ENCODE results near the gene UBE2H. TPM values are rescaled to one million over a fixed set of nuclear protein-coding genes. Genes with fewer than 3 reads are reported as not detected.

UBE2H gene
- polyA plus RNA-seq, 1 of the 3 experiments (the other 2 are of a cell fraction): 129 TPM

DNA sequence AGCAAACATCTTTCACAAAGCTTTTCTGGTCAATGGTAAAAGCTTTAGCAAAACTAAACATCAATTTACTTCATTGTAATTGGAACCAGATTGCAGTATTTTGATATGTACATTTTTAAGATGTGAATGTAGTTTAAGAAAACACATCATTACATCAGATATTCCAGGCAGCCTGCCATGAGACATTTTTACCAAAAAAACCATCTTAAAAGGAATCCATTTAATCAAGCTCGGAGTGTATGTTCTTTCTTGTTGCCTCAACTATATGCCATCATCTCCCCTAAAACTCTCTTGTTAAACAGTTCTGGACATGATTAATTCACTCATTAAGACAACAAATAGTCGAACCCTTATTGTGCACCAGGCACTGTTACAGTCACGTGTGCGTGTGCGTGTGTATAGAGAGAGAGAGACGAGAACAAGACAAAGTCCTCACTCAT is 97.5 kb downstream of the UBE2H start:
- Histone ChIP-seq H3F3A (replicated peaks; ENCODE audit: insufficient read depth) (peaks cover 63% of the 10 kb centered on the region), H3K4me3 (ENCODE audit: low read depth in 2 of 2, low read length in 1 of 2) (no peak overlapping the region), H3K79me2 (ENCODE audit: insufficient read depth) (peaks cover 71% of the 10 kb centered on the region), H4K20me1 (ENCODE audit: insufficient read depth) (no peaks in the 10 kb centered on the region), H3K36me3 (replicated peaks in 1 of 2; ENCODE audit: control insufficient read depth in 1 of 2, insufficient read depth in 2 of 2, low read length in 1 of 2) (peaks cover 12 to 29% of the 10 kb centered on the region in 2 experiments), H3K27ac (ENCODE audit: low read depth in 2 of 2, low read length in 1 of 2) (peak overlapping the region; percentile 98 to 99), H3K4me2 (peak overlapping the region; percentile 62), H3K9me3 (no peaks in the 10 kb centered on the region), H3K9ac (peak overlapping the region; percentile 64), H3K4me1 (ENCODE audit: control insufficient read depth in 1 of 2, insufficient read depth in 2 of 2, low read depth in 1 of 2, low read length in 1 of 2) (peaks cover 66 to 78% of the 10 kb centered on the region in 2 experiments), H3K27me3 (ENCODE audit: insufficient read depth) (no peaks in the 10 kb centered on the region), H2AFZ (ENCODE audit: low read depth) (no peak overlapping the region), H3K9me2 (no peaks in the 10 kb centered on the region)
- 20% methylated on average over 6 of the region's 6 CpGs for WGBS (ENCODE audit: low lambda C conversion rate)
- DNase-seq: no peak
- ChIA-PET POLR2A (interaction anchor here (1.1 kb wide), 1 partner anchor 30 kb away, joined by 3 read pairs; no protein-coding TSS in a partner anchor), CTCF (interaction anchor here (1.0 to 3.3 kb wide), 3 partner anchors 20 to 97 kb away, joined by 3 to 17 read pairs (median 4); no protein-coding TSS in a partner anchor)
- peak; percentile 71 to 100 for TF ChIP-seq EP300 (IDR thresholded peaks at IDR 0.05; ENCODE audit: borderline replicate concordance in 1 of 2, low read depth in 1 of 2, low read length in 1 of 2)
- TF ChIP-seq, protein P1, sequence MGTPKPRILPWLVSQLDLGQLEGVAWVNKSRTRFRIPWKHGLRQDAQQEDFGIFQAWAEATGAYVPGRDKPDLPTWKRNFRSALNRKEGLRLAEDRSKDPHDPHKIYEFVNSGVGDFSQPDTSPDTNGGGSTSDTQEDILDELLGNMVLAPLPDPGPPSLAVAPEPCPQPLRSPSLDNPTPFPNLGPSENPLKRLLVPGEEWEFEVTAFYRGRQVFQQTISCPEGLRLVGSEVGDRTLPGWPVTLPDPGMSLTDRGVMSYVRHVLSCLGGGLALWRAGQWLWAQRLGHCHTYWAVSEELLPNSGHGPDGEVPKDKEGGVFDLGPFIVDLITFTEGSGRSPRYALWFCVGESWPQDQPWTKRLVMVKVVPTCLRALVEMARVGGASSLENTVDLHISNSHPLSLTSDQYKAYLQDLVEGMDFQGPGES (IDR thresholded peaks at IDR 0.05; ENCODE audit: low read depth, low read length): no peak
- TF ChIP-seq, protein P2, sequence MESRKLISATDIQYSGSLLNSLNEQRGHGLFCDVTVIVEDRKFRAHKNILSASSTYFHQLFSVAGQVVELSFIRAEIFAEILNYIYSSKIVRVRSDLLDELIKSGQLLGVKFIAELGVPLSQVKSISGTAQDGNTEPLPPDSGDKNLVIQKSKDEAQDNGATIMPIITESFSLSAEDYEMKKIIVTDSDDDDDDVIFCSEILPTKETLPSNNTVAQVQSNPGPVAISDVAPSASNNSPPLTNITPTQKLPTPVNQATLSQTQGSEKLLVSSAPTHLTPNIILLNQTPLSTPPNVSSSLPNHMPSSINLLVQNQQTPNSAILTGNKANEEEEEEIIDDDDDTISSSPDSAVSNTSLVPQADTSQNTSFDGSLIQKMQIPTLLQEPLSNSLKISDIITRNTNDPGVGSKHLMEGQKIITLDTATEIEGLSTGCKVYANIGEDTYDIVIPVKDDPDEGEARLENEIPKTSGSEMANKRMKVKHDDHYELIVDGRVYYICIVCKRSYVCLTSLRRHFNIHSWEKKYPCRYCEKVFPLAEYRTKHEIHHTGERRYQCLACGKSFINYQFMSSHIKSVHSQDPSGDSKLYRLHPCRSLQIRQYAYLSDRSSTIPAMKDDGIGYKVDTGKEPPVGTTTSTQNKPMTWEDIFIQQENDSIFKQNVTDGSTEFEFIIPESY (IDR thresholded peaks at IDR 0.05; ENCODE audit: borderline replicate concordance, low read depth): peak; percentile 84
- TF ChIP-seq, protein P3, sequence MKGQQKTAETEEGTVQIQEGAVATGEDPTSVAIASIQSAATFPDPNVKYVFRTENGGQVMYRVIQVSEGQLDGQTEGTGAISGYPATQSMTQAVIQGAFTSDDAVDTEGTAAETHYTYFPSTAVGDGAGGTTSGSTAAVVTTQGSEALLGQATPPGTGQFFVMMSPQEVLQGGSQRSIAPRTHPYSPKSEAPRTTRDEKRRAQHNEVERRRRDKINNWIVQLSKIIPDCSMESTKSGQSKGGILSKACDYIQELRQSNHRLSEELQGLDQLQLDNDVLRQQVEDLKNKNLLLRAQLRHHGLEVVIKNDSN (IDR thresholded peaks at IDR 0.05; ENCODE audit: borderline replicate concordance, low read depth): peak; percentile 86
- peak; percentile 88 for TF ChIP-seq POLR2AphosphoS5 (IDR thresholded peaks at IDR 0.05; ENCODE audit: low read depth, low read length)
- TF ChIP-seq RFX5 (IDR thresholded peaks at IDR 0.05; ENCODE audit: low read length): no peak
- TF ChIP-seq NFIC (IDR thresholded peaks at IDR 0.05; ENCODE audit: borderline replicate concordance): peak; percentile 98
- peak; percentile 100 for TF ChIP-seq TCF12 (IDR thresholded peaks at IDR 0.05)
- TF ChIP-seq RAD21 (IDR thresholded peaks at IDR 0.05; ENCODE audit: low read length): no peak
- no peak for TF ChIP-seq NRF1 (IDR thresholded peaks at IDR 0.05; ENCODE audit: low read depth, low read length)
- TF ChIP-seq, protein P4, sequence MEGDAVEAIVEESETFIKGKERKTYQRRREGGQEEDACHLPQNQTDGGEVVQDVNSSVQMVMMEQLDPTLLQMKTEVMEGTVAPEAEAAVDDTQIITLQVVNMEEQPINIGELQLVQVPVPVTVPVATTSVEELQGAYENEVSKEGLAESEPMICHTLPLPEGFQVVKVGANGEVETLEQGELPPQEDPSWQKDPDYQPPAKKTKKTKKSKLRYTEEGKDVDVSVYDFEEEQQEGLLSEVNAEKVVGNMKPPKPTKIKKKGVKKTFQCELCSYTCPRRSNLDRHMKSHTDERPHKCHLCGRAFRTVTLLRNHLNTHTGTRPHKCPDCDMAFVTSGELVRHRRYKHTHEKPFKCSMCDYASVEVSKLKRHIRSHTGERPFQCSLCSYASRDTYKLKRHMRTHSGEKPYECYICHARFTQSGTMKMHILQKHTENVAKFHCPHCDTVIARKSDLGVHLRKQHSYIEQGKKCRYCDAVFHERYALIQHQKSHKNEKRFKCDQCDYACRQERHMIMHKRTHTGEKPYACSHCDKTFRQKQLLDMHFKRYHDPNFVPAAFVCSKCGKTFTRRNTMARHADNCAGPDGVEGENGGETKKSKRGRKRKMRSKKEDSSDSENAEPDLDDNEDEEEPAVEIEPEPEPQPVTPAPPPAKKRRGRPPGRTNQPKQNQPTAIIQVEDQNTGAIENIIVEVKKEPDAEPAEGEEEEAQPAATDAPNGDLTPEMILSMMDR (IDR thresholded peaks at IDR 0.05): no peak
- TF ChIP-seq, protein P5, sequence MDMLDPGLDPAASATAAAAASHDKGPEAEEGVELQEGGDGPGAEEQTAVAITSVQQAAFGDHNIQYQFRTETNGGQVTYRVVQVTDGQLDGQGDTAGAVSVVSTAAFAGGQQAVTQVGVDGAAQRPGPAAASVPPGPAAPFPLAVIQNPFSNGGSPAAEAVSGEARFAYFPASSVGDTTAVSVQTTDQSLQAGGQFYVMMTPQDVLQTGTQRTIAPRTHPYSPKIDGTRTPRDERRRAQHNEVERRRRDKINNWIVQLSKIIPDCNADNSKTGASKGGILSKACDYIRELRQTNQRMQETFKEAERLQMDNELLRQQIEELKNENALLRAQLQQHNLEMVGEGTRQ (IDR thresholded peaks at IDR 0.05; ENCODE audit: borderline replicate concordance, low read depth, low read length): no peak
- no peak for TF ChIP-seq SMC3 (IDR thresholded peaks at IDR 0.05; ENCODE audit: low read depth, low read length)
- no peak for TF ChIP-seq SIN3A (IDR thresholded peaks at IDR 0.05; ENCODE audit: borderline replicate concordance, low read depth, low read length)
- peak; percentile 92; the same call in 1 of the 2 replicates for TF ChIP-seq MEF2A (IDR thresholded peaks at IDR 0.05; ENCODE audit: borderline replicate concordance, low read depth)
- no peak for TF ChIP-seq GATA2 (CRISPR knock-in tag; IDR thresholded peaks at IDR 0.05)
- TF ChIP-seq, protein P6, sequence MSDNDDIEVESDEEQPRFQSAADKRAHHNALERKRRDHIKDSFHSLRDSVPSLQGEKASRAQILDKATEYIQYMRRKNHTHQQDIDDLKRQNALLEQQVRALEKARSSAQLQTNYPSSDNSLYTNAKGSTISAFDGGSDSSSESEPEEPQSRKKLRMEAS (IDR thresholded peaks at IDR 0.05; ENCODE audit: low read depth): peak; percentile 82
- no peak; the same call in 1 of the 2 replicates for TF ChIP-seq GABPA (IDR thresholded peaks at IDR 0.05; ENCODE audit: low read depth)
- peak; percentile 81; the same call in 1 of the 2 replicates for TF ChIP-seq YY1 (IDR thresholded peaks at IDR 0.05; ENCODE audit: low read depth)
- TF ChIP-seq EZH2phosphoT487 (IDR thresholded peaks at IDR 0.05; ENCODE audit: borderline replicate concordance, low read depth): no peak
- peak; percentile 96 for TF ChIP-seq FOSL2 (IDR thresholded peaks at IDR 0.05; ENCODE audit: borderline replicate concordance, low read depth)
- peak; percentile 99 for TF ChIP-seq JUND (IDR thresholded peaks at IDR 0.05)
- TF ChIP-seq MXI1 (IDR thresholded peaks at IDR 0.05; ENCODE audit: low read depth, low read length): no peak
- TF ChIP-seq RCOR1 (IDR thresholded peaks at IDR 0.05; ENCODE audit: low read length): peak; percentile 40; the same call in 1 of the 2 replicates
- no peak for TF ChIP-seq FOXJ3 (CRISPR knock-in tag; IDR thresholded peaks at IDR 0.05)
- no peak; the same call in 1 of the 2 replicates for TF ChIP-seq ELF1 (IDR thresholded peaks at IDR 0.05)
- no peak for TF ChIP-seq CHD2 (IDR thresholded peaks at IDR 0.05; ENCODE audit: low read length, partially characterized antibody)
- TF ChIP-seq TAF1 (IDR thresholded peaks at IDR 0.05; ENCODE audit: borderline replicate concordance, low read depth, low read length): no peak
- peak; percentile 94 for TF ChIP-seq RXRA (IDR thresholded peaks at IDR 0.05; ENCODE audit: borderline replicate concordance, low read depth)

All from SK-N-SH (cell line).